A549 (cell line): Measurements from ENCODE around the gene OSBPL2.

ENCODE experiments used
- CTCF ChIP-seq: fragments of >200 bp; sonication (Bioruptor Twin); formaldehyde crosslinking; IDR thresholded peaks from 3 replicates; pipeline ENCODE4 v1.5.1; 2016
- EHF ChIP-seq: fragments of 250-450 bp; sonication (Bioruptor Pico); IDR thresholded peaks from 2 replicates; pipeline ENCODE4 v1.5.0; 2020; ENCODE audit warnings: mild to moderate bottlenecking
- EP300 ChIP-seq, 2 experiments: fragments of >200 bp; sonication (Bioruptor Twin); formaldehyde crosslinking; IDR thresholded peaks; 2 replicates in 1 of 2; 3 replicates in 1 of 2; pipeline ENCODE4 v1.6.1; 2016 to 2017
- POLR2A ChIP-seq: IDR thresholded peaks from 2 replicates; pipeline ENCODE4 v1.6.1; 2012; ENCODE audit warnings: mild to moderate bottlenecking, low read length
- ZC3H11A ChIP-seq: fragments of 450-650 bp; IDR thresholded peaks from 2 replicates; pipeline ENCODE4 v1.6.1; 2014; ENCODE audit warnings: antibody characterized with exemption, mild to moderate bottlenecking

DNA sequence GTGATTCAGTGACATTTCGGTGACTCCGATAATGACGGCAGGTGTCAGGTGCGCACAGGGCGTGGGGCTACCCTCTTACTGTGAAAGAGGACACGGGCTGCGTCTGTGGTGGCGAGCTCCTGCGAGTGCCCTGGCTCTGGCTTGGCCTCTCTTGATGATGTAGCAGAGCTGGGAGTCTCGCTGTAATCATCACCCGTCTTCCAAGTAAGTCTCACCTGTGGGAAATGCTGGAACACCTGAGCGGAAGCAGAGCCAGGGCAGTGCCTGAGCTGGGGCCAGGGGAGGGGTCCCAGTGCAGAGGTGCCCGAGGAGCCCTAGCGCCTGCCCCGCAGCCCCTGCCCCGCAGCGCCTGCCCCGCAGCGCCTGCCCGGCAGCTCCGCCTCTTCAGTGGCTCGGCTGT lies 4.8 kb downstream of the OSBPL2 start:
- TF ChIP-seq CTCF (no peak), EP300 (IDR thresholded peaks at IDR 0.05) (no peak), POLR2A (no peak), EHF (no peak), ZC3H11A (no peak)
